Measurements from ENCODE around the gene PHKA1.

- TF ChIP-seq TAF1 (IDR thresholded peaks at IDR 0.05; ENCODE audit: borderline replicate concordance, insufficient read depth, low read length) (no peak), POLR2AphosphoS5 (IDR thresholded peaks at IDR 0.05; ENCODE audit: low read depth, low read length) (no peak)
- TF ChIP-seq, protein P1, sequence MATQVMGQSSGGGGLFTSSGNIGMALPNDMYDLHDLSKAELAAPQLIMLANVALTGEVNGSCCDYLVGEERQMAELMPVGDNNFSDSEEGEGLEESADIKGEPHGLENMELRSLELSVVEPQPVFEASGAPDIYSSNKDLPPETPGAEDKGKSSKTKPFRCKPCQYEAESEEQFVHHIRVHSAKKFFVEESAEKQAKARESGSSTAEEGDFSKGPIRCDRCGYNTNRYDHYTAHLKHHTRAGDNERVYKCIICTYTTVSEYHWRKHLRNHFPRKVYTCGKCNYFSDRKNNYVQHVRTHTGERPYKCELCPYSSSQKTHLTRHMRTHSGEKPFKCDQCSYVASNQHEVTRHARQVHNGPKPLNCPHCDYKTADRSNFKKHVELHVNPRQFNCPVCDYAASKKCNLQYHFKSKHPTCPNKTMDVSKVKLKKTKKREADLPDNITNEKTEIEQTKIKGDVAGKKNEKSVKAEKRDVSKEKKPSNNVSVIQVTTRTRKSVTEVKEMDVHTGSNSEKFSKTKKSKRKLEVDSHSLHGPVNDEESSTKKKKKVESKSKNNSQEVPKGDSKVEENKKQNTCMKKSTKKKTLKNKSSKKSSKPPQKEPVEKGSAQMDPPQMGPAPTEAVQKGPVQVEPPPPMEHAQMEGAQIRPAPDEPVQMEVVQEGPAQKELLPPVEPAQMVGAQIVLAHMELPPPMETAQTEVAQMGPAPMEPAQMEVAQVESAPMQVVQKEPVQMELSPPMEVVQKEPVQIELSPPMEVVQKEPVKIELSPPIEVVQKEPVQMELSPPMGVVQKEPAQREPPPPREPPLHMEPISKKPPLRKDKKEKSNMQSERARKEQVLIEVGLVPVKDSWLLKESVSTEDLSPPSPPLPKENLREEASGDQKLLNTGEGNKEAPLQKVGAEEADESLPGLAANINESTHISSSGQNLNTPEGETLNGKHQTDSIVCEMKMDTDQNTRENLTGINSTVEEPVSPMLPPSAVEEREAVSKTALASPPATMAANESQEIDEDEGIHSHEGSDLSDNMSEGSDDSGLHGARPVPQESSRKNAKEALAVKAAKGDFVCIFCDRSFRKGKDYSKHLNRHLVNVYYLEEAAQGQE (IDR thresholded peaks at IDR 0.05; ENCODE audit: insufficient read depth in 1 of 2, low read depth in 2 of 2, low read length in 2 of 2) = no peak
These were observed 177.6 kb downstream of the PHKA1 start for GRCh38 chrX:72536542-72536941.

All from PFSK-1 (cell line).